ENCODE data around the gene EIF2S1. TPM values are rescaled to one million over a fixed set of nuclear protein-coding genes. Genes with fewer than 3 reads are reported as not detected.

The EIF2S1 gene
- total RNA-seq, 4 donors from 2014 or later = 27.1 to 74.3 (median 35.9) TPM

DNA sequence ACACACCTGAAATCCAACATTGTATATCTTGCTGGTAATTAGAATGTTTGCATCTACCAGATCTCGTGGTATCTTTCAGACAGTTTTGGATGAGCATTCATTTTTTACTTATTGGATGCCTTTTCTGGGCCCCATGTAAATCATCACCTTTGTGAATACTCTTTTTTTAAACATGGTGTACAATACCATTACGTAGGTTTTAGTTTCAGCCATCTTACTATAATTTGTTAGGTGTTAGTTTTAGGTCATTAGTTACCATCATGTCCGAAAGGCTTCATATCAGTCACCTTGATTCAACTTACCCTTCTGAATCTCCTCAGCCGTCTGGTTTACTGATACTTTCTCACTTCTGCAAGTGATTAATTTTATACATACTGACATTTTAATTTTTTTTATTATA, 5.3 kb downstream of the EIF2S1 start:
- Histone ChIP-seq H3K4me1 (peaks cover 0 to 19% (median 3%) of the 10 kb centered on the region in 4 donors), H3K27ac (no peak overlapping the region), H3K4me3 (no peak overlapping the region), H3K9me3 (no peaks in the 10 kb centered on the region), H3K27me3 (no peaks in the 10 kb centered on the region), H3K36me3 (peaks cover 0 to 60% (median 0%) of the 10 kb centered on the region in 3 donors)
- DNase-seq = no peak
- TF ChIP-seq, protein P1, sequence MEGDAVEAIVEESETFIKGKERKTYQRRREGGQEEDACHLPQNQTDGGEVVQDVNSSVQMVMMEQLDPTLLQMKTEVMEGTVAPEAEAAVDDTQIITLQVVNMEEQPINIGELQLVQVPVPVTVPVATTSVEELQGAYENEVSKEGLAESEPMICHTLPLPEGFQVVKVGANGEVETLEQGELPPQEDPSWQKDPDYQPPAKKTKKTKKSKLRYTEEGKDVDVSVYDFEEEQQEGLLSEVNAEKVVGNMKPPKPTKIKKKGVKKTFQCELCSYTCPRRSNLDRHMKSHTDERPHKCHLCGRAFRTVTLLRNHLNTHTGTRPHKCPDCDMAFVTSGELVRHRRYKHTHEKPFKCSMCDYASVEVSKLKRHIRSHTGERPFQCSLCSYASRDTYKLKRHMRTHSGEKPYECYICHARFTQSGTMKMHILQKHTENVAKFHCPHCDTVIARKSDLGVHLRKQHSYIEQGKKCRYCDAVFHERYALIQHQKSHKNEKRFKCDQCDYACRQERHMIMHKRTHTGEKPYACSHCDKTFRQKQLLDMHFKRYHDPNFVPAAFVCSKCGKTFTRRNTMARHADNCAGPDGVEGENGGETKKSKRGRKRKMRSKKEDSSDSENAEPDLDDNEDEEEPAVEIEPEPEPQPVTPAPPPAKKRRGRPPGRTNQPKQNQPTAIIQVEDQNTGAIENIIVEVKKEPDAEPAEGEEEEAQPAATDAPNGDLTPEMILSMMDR (IDR thresholded peaks at IDR 0.05) = no peak
- TF ChIP-seq POLR2A (IDR thresholded peaks at IDR 0.05) = no peak

- no peak for DNase-seq
- Histone ChIP-seq H3K36me3 (peaks cover 4 to 93% (median 4%) of the 10 kb centered on the region in 3 donors), H3K4me3 (no peak overlapping the region)
Observed at GRCh38 chr14:67370830-67371229, 10.7 kb downstream of the EIF2S1 start.

DNA sequence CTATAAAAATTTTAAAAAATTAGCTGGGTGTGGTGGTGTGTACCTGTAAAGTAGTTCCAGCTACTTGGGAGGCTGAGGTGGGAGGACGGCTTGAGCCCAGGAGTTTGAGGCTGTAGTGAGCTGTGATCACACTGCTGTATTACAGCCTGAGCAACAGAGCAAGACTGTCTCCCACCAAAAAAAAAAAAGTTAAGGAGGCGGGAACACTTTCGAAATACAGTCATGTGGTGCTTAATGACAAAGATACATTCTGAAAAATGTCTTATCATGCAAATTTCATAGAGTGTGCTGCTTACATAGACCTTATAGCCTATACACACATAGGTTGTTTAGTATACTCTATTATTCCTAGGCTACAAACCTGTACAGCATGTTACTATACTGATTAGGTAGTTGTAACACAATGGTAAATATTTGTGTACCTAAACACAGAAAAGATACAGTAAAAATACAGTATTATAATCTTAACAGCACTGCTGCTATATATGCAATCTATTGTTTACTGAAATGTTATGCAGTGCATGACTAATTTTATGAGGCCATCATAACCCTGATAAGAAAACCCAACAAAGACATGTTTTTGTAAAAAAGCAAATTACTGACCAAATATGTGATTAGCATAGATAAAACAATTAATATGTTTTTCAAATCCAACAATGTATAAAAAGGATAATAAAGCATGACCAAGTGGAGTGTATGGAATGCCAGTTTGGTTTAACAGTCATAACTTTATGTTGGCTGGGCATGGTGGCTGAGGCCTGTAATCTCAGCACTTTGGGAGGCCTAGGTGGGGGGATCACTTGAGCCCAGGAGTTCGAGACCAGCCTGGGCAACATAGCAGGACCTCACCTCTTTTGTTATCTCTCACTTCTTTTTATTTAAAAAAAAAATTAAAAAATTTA, 11.4 kb downstream of the EIF2S1 start:
- H3K4me1 ChIP-seq = peaks cover 0 to 6% (median 0%) of the 10 kb centered on the region in 4 donors
- peaks cover 4 to 93% (median 7%) of the 10 kb centered on the region in 3 donors for H3K36me3 ChIP-seq
- H3K27me3 ChIP-seq = no peaks in the 10 kb centered on the region
- H3K27ac ChIP-seq = no peak overlapping the region
- DNase-seq = no peak
- H3K4me3 ChIP-seq = no peak overlapping the region
- TF ChIP-seq POLR2A (IDR thresholded peaks at IDR 0.05) = no peak
- H3K9me3 ChIP-seq = no peaks in the 10 kb centered on the region

More at GRCh38 chr14:67370830-67371229, 10.7 kb downstream of the EIF2S1 start:
- peaks cover 0 to 6% (median 0%) of the 10 kb centered on the region in 4 donors for H3K4me1 ChIP-seq
- TF ChIP-seq, protein P1 (IDR thresholded peaks at IDR 0.05) = no peak
- no peak for TF ChIP-seq POLR2A (IDR thresholded peaks at IDR 0.05)
- H3K9me3 ChIP-seq = no peaks in the 10 kb centered on the region
- H3K27ac ChIP-seq = no peak overlapping the region
- H3K27me3 ChIP-seq = no peaks in the 10 kb centered on the region

GRCh38 chr14:67372833-67373232, 12.7 kb downstream of the EIF2S1 start:
- H3K9me3 ChIP-seq = no peaks in the 10 kb centered on the region
- no peak for DNase-seq
- TF ChIP-seq POLR2A (IDR thresholded peaks at IDR 0.05) = no peak
- TF ChIP-seq, protein P1 (IDR thresholded peaks at IDR 0.05) = no peak
- peaks cover 0 to 3% (median 0%) of the 10 kb centered on the region in 4 donors for H3K4me1 ChIP-seq
- H3K27me3 ChIP-seq = no peaks in the 10 kb centered on the region
- peaks cover 4 to 93% (median 7%) of the 10 kb centered on the region in 3 donors for H3K36me3 ChIP-seq
- H3K4me3 ChIP-seq = no peak overlapping the region
- no peak overlapping the region for H3K27ac ChIP-seq

- H3K36me3 ChIP-seq = peaks cover 4 to 91% (median 7%) of the 10 kb centered on the region in 3 donors
- no peak for DNase-seq
- H3K4me1 ChIP-seq = no peaks in the 10 kb centered on the region
- H3K27ac ChIP-seq = no peak overlapping the region
- no peak overlapping the region for H3K4me3 ChIP-seq
- no peaks in the 10 kb centered on the region for H3K27me3 ChIP-seq
- no peak for TF ChIP-seq POLR2A (IDR thresholded peaks at IDR 0.05)
- TF ChIP-seq, protein P1 (IDR thresholded peaks at IDR 0.05) = no peak
- no peaks in the 10 kb centered on the region for H3K9me3 ChIP-seq
Observed at GRCh38 chr14:67373347-67373746, 13.2 kb downstream of the EIF2S1 start.

GRCh38 chr14:67377916-67378315, 17.8 kb downstream of the EIF2S1 start:
- no peak for DNase-seq
- Histone ChIP-seq H3K27me3 (no peaks in the 10 kb centered on the region), H3K9me3 (no peaks in the 10 kb centered on the region), H3K4me3 (no peak overlapping the region), H3K4me1 (no peaks in the 10 kb centered on the region), H3K36me3 (peaks cover 4 to 94% (median 4%) of the 10 kb centered on the region in 3 donors), H3K27ac (no peak overlapping the region)
- TF ChIP-seq POLR2A (IDR thresholded peaks at IDR 0.05) = no peak
- TF ChIP-seq, protein P1 (IDR thresholded peaks at IDR 0.05) = no peak

Data from Peyer's patch (tissue), 4 donors.